Astrocyte (in vitro differentiated cells and primary cell): ENCODE measurements around the gene ANKRD44.

Experiments
- EZH2 ChIP-seq: IDR thresholded peaks from 2 replicates; pipeline ENCODE4 v1.6.1; 2012; ENCODE audit warnings: mild to moderate bottlenecking, low read length, inconsistent platforms; ENCODE audit not compliant: insufficient read depth
- TF ChIP-seq, protein P1 (sequence below): IDR thresholded peaks from 2 replicates; pipeline ENCODE4 v1.5.1; 2011; ENCODE audit warnings: low read depth, mild to moderate bottlenecking, inconsistent platforms, low read length, moderate library complexity; ENCODE audit not compliant: insufficient read depth

DNA sequence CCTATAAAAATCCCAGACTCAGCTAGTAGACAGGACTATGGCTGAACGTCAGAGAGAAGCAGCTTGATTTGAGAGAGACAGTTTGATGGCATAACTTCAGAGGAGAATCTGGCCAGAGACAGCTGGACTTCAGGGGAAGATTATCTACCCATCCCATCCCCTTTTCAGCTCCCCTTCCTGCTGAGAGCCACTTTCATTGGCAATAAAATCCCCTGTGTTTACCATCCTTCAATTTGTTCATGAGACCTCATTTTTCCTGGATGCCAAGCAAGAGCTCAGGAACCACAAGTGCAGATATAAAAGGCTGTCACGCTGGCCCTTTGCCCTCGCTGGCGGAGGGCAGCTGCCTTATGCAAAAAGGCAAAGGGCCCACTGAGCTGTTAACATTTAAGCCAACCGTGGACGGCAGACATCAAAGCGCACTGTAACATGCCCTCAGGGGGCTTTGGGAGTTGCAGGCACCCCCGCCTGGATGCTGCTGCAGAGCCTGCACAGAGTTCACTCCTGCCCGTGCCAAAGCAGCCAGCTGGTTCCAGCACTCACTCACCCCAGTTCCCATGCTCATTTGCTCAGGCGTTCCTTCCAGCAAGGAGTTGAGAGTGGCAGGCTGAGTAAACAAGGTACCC lies 219.7 kb downstream of the ANKRD44 start:
- TF ChIP-seq, protein P1, sequence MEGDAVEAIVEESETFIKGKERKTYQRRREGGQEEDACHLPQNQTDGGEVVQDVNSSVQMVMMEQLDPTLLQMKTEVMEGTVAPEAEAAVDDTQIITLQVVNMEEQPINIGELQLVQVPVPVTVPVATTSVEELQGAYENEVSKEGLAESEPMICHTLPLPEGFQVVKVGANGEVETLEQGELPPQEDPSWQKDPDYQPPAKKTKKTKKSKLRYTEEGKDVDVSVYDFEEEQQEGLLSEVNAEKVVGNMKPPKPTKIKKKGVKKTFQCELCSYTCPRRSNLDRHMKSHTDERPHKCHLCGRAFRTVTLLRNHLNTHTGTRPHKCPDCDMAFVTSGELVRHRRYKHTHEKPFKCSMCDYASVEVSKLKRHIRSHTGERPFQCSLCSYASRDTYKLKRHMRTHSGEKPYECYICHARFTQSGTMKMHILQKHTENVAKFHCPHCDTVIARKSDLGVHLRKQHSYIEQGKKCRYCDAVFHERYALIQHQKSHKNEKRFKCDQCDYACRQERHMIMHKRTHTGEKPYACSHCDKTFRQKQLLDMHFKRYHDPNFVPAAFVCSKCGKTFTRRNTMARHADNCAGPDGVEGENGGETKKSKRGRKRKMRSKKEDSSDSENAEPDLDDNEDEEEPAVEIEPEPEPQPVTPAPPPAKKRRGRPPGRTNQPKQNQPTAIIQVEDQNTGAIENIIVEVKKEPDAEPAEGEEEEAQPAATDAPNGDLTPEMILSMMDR, result no peak
- no peak for TF ChIP-seq EZH2
